ENCODE measurements around the gene GRK5.
"Not testable (repeated sequence)": the region's sequence is repeated elsewhere in the genome, so short reads cannot be mapped to it uniquely, and the experiment has no call there.

GRK5 gene

DNA sequence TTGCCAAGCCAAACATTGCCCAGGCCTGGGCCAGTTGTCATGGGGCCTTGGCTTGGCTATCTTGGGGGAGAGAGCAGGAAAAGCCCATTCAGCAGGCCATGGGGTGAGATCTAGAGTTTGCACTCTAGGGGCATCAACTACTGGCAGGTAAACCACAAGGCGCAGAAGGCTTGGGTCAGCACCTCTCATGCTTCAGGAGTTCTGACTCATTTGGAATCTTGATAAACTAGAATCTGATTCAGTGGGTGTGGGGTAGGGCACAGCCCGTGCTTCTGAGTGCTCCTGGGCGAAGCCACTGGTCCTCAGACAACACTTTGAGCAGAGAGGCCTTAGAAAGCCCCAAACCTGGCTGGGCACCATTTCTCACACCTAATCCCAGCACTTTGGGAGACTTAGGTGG, 254.0 kb downstream of the GRK5 start:
- H3K4me3 ChIP-seq (ENCODE audit: low read depth, low read length), result no peak overlapping the region
- DNase-seq (ENCODE audit: low read depth), result no peak
- TF ChIP-seq, protein P1, sequence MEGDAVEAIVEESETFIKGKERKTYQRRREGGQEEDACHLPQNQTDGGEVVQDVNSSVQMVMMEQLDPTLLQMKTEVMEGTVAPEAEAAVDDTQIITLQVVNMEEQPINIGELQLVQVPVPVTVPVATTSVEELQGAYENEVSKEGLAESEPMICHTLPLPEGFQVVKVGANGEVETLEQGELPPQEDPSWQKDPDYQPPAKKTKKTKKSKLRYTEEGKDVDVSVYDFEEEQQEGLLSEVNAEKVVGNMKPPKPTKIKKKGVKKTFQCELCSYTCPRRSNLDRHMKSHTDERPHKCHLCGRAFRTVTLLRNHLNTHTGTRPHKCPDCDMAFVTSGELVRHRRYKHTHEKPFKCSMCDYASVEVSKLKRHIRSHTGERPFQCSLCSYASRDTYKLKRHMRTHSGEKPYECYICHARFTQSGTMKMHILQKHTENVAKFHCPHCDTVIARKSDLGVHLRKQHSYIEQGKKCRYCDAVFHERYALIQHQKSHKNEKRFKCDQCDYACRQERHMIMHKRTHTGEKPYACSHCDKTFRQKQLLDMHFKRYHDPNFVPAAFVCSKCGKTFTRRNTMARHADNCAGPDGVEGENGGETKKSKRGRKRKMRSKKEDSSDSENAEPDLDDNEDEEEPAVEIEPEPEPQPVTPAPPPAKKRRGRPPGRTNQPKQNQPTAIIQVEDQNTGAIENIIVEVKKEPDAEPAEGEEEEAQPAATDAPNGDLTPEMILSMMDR (IDR thresholded peaks at IDR 0.05; ENCODE audit: control insufficient read depth, extremely low read depth, insufficient read depth), result no peak

GRCh38 chr10:119461923-119462322, 254.6 kb downstream of the GRK5 start:
- TF ChIP-seq, protein P1 (IDR thresholded peaks at IDR 0.05; ENCODE audit: control insufficient read depth, extremely low read depth, insufficient read depth), result no peak
- H3K4me3 ChIP-seq (ENCODE audit: low read depth, low read length), result no peak overlapping the region

DNA sequence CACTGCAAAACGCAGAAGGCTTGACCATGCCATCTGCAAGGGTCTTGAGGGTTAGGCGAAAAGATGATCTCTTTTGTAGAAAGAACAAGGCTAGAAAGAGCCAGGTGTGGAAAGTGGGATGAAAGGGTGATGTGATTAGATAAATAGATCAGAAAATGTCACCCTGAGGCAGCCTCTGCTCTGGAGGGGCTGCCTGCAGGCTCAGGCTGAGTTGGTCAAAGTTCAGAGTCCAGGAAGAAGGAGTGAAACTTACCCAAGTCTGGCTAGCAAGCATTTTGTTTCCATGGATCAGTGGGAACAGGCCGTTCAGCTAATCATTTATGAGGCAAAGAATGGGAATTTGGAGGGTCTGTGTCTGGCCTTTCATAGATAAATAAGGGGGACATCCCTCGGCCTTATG, 255.4 kb downstream of the GRK5 start:
- TF ChIP-seq, protein P1 (IDR thresholded peaks at IDR 0.05; ENCODE audit: control insufficient read depth, extremely low read depth, insufficient read depth), result no peak
- no peak for DNase-seq (ENCODE audit: low read depth)
- H3K4me3 ChIP-seq (ENCODE audit: low read depth, low read length), result no peak overlapping the region

More at GRCh38 chr10:119461923-119462322, 254.6 kb downstream of the GRK5 start:
- DNase-seq (ENCODE audit: low read depth), result no peak

DNA sequence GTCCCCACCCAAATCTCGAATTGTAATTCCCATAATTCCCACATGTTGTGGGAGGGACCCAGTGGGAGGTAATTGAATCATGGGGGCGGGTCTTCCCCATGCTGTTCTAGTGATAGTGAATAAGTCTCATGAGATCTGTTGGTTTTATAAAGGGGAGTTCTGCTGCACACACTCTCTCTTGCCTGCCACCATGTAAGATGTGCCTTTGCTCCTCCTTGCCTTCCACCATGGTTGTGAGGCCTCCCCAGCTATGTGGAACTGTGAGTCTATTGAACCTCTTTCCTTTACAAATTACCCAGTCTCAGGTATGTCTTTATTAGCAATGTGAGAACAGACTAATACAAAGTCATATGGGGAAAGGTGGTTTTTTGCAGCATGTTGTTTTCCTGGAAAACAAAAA, 255.8 kb downstream of the GRK5 start:
- DNase-seq (ENCODE audit: low read depth); H3K4me3 ChIP-seq (ENCODE audit: low read depth, low read length): not testable (repeated sequence)

- TF ChIP-seq, protein P1 (IDR thresholded peaks at IDR 0.05; ENCODE audit: control insufficient read depth, extremely low read depth, insufficient read depth), result no peak
- no peak overlapping the region for H3K4me3 ChIP-seq (ENCODE audit: low read depth, low read length)
Measured at GRCh38 chr10:119465085-119465484, 257.7 kb downstream of the GRK5 start.

GRCh38 chr10:119466076-119466475, 258.7 kb downstream of the GRK5 start:
- DNase-seq (ENCODE audit: low read depth), result no peak
- H3K4me3 ChIP-seq (ENCODE audit: low read depth, low read length), result no peak overlapping the region
- TF ChIP-seq, protein P1 (IDR thresholded peaks at IDR 0.05; ENCODE audit: control insufficient read depth, extremely low read depth, insufficient read depth), result no peak

More at GRCh38 chr10:119465085-119465484, 257.7 kb downstream of the GRK5 start:
- DNase-seq (ENCODE audit: low read depth), result no peak

DNA sequence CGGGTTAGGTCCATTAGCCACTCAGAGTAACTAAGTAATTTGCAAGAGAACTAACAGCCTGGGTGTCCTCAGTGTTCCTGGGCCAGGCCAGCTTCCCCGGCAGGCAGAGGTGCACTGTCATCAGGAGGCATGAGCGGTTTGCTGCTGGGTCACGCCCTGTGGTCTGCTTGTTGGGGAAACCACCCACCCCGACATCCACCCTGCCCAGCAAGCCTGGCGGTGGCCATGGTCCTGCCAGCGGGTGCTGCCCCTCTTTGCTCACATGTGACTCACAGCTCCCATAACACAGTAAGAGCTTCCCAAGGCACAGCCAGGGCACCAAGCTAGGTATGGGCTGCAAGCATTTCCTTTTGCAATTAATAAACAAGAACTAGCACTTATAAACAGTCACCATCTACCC, 259.3 kb downstream of the GRK5 start:
- TF ChIP-seq, protein P1 (IDR thresholded peaks at IDR 0.05; ENCODE audit: control insufficient read depth, extremely low read depth, insufficient read depth), result no peak
- no peak overlapping the region for H3K4me3 ChIP-seq (ENCODE audit: low read depth, low read length)
- no peak for DNase-seq (ENCODE audit: low read depth)
